NCI-H1092 (cell line): Measurements from ENCODE around the gene KRT6C.

Experiments
- DNase-seq: peaks from one replicate; lab custom pipeline; 2025; lab: John Stamatoyannopoulos, UW

The KRT6C gene

DNA sequence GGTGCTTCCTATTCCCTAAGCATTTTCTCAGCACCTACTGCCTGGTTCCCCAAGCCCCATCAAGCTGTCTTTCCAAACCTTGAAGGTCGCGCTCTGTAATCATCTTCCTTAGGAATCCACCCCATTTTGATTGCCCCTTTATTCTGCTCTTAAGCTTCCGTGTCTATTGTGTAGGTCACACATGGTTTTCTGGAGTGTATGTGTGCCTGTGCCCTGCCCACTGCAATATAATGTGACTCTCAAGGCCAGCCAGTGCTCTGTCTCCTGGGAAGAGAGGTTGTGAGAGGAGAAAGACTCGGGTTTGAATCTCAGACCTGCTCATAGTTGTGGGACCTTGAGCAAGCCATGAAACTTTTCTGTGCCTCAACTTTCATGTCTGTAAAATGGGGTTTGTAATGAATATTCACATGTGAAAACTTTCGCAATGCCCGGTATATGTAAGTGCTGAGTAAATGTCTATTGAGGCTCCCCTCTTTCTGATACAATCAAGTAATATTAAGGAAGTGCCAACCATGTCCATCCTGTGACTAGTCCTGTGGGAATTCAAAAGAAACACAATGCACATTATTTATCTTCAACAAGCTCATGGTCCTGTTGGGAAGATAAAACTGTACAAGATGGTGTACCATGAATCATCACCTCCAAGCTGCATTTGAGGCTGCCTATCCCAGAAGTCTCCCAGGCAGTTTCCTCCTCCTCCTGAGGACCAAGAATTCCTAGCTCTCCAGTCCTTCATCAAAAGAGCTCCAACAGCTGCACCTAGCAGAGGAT is 38.7 kb downstream of the KRT6C start:
- DNase-seq = no peak

DNA sequence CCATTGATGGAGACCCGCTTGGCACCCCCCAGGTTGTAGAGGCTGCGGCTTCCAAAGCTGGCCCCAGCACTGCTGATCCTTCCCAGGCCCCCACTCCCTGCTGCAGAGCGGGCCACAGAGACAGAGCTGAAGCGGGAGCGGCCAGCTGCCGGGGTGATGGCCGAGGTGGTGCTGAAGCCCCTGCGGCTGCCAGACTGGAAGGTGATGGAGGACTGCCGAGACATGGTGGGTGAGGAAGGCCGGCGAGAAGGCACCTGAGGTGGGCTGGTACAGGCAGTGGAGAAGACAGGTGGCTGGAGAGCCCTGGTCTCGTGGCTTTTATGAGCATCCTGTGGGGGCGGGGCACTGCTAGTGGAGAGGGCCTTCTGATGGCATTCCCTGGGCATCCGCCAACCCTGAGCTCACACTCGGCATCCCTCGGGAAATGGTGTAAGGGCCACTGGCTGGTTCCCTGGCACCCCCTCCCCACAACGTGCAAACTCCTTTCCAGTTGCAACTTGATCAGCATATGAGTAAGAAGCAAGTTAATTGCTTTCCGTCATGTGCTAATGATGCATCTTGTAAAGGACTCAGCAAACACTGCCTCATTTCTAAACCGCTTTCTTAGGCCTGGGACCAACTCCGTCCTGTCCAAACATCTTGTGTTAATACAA is 39.4 kb downstream of the KRT6C start, which contains the start of gene KRT75:
Gene KRT75 (minus strand): TSS at position 291 of the 653 bp plus-strand sequence. CDS start 67 bp downstream, at position 224.
- DNase-seq = no peak

DNA sequence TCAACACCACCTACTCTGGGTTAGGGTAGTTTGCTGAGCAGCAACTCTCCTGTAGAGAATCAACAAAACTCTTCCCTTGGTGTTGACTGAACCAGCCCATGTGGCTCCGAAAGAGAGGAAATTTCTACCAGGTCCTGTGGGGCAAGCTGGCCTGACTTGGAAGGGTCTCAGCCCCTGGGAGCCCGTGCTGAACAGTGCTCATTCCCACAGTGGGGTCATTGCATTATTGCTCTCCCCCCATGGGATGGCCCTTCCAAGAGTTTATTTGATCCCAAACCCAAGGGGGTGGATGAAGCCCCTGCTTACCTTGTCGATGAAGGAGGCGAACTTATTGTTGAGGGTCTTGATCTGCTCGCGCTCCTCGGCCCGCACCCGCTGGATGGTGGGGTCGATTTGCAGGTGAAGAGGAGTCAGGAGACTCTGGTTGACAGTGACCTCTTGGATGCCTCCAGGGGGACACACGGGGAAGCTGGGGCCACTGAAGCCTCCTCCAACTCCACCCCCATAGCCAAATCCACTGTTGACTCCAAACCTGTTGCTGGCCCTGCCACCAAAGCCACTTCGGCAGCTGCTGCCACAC is 40.0 kb downstream of the KRT6C start:
- DNase-seq = no peak

DNA sequence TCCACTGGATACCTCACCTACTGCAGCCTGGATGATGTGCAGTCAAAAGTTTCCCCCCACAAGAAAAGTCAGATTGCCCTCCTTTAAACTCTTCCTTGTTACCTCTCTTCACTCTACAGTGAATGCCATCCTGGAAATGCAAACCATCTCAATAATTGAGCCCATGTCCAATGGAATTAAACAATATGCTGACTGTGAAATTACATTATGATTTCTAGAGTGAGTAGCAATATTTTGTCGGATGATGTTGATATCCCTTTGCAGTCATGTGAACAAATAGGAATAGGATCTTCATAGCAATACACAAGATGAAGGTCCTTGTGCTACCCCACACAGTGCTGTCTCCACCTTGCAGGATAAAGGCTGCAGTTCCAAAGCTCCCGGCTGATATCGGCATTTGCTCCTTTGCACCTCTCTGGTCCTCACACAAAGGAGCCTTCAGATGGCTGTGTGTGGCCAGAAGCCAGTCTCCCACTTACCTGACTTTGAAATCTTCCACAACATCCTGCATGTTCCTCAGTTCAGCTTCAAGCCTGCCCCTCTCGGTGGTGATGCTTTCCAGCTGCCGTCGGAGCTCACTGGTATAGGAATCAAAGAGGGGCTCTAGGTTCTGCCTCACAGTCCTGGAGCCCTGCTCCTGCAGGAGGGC is 40.9 kb downstream of the KRT6C start:
- no peak for DNase-seq

DNA sequence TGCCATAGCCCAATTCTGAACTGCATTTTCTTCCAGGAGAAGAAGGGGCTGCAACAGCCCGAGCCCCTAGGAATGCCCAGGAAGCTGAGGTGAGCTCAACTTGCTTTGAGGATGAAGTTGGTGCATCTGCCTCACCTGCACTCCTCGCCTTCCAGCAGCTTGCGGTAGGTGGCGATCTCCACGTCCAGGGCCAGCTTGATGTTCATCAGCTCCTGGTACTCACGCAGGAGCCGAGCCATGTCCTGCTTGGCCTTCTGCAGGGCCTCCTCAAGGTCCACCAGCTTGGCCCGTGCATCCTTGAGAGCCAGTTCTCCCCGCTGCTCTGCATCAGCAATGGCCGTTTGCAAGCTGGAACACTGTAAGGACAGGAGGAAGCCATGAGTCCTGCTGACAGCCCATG is 45.5 kb downstream of the KRT6C start:
- DNase-seq = no peak

DNA sequence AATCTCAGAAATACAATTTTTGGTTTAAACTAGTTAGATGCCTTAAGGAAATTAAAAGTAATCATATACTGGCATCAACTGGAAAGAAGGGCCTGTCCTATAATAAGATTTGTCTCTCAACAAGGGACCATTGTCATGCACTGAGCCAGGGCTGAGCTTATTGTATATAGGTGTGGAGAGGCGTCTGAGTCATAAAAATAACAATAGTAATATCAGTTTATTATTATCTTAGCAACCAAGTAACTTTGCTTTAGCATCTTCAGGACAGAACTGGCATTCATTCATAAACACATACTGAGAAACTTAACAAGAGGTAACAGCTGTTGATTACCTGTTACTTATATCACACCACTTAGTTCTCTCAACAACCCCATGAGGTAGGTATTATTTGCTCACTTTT is 46.5 kb downstream of the KRT6C start:
- no peak for DNase-seq

DNA sequence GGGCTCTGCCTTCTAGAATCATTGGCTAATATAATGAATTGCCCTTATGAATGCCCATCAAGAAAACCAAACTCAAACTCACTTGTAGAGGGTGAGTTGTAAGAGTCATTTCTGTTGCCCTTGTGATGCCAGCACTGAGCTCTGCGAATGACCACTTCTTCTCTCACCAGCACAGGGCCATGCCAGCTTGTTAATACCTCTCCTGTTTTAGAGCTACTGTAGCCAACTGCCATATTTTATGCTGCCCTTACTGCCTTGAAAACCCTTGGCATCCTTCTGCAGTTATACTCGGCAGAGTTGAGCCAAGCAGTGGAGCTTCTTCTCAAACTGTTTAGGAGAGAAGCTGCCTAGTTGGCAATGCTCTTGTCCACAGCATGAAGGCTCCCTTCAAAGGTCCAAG is 47.6 kb downstream of the KRT6C start:
- DNase-seq = no peak

DNA sequence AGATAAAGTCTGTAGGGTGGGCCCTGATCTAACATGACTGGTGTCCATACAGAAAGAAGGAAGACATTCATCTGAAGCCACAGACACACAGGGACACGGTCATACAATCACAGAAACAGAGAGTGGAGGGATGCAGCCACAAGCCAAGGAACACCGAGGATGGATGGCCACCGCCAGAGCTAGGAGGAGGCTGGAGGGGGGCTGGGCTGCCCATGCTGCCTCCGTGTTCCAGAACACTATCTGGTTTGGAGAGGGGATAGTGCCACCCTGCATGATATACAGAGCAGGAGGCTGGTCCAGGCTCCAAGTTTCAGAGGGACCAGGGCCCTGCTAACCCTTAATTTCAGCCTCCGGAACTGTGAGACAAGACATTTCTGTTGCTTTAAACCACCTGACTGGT is 48.1 kb downstream of the KRT6C start:
- DNase-seq = no peak

DNA sequence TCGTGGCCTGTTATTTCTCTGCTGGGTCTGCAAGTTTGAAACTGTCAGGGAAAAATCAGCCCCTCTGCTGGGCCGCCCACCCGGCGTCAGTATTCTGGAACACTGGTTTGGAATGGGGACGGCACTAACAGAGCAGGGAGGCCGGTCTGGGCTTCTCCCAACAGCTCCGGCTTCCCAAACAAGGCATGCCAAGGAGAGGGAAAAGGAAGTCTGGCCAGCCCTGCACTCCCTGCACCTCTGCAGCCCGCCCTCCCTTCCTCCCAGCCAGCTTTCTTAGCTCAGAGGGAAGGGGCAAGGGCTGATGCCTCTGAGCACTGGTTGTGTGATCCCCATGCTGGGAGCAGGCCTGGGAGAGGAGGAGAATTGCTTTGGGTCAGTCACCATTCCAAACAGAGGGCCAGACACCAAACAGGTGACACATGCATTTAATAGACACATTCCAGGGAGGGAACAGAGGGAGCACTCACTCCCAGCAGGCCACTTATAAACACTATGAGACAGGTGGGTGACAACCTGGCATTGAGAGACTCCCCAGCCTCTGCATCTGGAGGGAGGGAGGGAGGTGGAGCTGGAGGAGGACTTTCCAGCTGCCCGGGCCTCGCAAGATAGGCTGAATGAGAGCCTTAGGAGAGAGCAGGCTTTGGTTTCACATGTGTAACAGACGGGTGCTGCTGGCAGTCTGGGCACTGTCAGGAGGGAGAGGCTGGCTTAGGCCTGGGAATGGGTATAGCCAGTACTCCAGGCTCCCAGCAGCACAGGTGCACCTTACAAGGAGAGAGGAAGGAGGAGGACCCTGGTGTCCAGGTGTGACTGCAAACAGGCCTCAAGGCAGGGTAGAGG is 49.7 kb downstream of the KRT6C start:
- no peak for DNase-seq

DNA sequence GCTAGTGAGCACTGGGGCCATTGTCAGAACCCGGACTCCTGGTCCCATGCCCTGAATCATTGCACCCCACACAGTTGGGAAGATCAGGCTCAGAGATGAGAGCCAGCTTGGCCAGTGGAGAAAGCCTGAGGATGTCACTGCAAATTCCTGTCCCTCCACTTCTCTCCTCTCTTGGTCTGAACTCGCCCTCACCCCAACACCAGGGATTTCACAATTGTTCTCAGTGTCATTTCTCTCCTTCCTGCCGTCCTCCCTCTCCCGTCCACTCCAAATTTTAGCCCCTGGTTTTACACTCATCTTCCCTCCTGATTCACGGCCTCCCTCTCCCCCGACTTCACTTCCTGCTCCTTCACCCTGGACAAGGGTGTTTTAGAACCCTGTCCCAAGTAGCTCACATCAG is 50.6 kb downstream of the KRT6C start:
- DNase-seq = no peak

DNA sequence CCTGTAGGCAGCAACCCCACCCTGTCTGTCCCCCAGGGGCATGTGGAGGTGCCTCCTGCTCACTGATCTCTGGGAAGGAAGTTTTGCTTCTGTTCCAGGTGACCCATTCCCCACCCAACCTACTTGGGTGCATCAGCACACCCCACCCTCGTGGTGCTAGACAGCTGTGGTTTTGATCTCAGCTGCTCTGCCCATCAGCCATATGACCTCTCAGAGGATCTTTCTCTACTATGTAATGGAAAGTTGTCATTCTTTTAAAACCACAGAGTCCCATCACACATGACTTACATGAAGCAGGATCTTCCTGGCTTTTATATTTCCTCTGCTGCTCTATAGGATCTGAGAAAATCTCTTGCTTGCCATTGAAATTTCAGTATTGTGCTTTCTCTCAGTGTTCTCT is 53.9 kb downstream of the KRT6C start:
- no peak for DNase-seq

DNA sequence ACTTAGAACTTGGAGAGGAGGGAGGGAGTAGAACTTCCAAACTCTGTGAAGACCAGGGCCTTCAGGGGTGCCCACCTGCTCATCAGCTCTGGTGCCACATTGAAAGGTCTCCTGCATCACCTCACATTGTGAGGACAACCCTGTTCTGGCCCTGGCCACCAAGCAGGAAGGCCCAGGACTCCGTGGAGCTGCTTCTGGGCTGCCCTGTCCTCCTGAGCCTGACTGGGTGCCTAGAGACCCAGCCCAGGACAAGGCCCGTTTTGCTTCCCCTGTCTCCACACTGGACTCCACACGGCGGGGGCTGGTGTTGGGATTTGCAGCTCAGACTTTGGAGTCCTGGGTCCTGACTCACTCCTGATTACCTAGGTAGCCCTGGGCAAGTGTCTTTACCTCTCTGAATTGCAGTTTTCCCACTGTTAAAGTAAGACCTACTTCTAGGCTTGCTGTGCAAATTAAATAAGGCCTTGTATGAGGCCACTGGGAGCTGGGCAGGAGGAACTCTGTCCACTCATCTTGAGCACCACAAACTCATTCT is 55.0 kb downstream of the KRT6C start:
- DNase-seq = no peak
